Muscle layer of duodenum (tissue), 2 donors: Measurements from ENCODE around the gene PECR.

Experiments
- H3K27ac ChIP-seq: one replicate; pipeline ENCODE4 v1.7.0; 2013; ENCODE audit warnings: mild to moderate bottlenecking, low read length
- H3K27me3 ChIP-seq: one replicate; pipeline ENCODE4 v1.7.0; 2013; ENCODE audit warnings: low read depth, mild to moderate bottlenecking, control low read depth, low read length
- H3K36me3 ChIP-seq, 2 donors: one replicate each; pipeline ENCODE4 v1.7.0; 2013; ENCODE audit warnings: low read length in 2 of 2, control low read depth in 1 of 2, mild to moderate bottlenecking in 1 of 2; ENCODE audit not compliant: insufficient read depth in 2 of 2, control insufficient read depth in 1 of 2
- H3K4me1 ChIP-seq, 2 donors: one replicate each; pipeline ENCODE4 v1.7.0; 2013; ENCODE audit warnings: low read length in 2 of 2, mild to moderate bottlenecking in 2 of 2, control low read depth in 1 of 2, moderate library complexity in 1 of 2; ENCODE audit not compliant: insufficient read depth in 2 of 2, control insufficient read depth in 1 of 2
- H3K4me3 ChIP-seq, 2 donors: one replicate each; pipeline ENCODE4 v1.7.0; 2013; ENCODE audit warnings: low read length in 2 of 2, low read depth in 1 of 2, mild to moderate bottlenecking in 1 of 2
- H3K9me3 ChIP-seq, 2 donors: one replicate each; pipeline ENCODE4 v1.7.0; 2013; ENCODE audit warnings: low read length in 2 of 2, control low read depth in 1 of 2, mild to moderate bottlenecking in 1 of 2; ENCODE audit not compliant: control insufficient read depth in 1 of 2
- donor health status: healthy.

Gene PECR

GRCh38 chr2:216101109-216101508 is 19.5 kb upstream of the PECR start:
- H3K4me3 ChIP-seq, result no peak overlapping the region
- H3K27ac ChIP-seq, result no peak overlapping the region
- no peaks in the 10 kb centered on the region for H3K27me3 ChIP-seq
- no peaks in the 10 kb centered on the region for H3K4me1 ChIP-seq
- H3K9me3 ChIP-seq, result no peaks in the 10 kb centered on the region
- H3K36me3 ChIP-seq, result peaks cover 0 to 7% of the 10 kb centered on the region in 2 donors

- no peak overlapping the region for H3K27ac ChIP-seq
- H3K36me3 ChIP-seq, result peaks cover 0 to 7% of the 10 kb centered on the region in 2 donors
- H3K4me1 ChIP-seq, result no peaks in the 10 kb centered on the region
- no peaks in the 10 kb centered on the region for H3K9me3 ChIP-seq
- H3K27me3 ChIP-seq, result no peaks in the 10 kb centered on the region
- H3K4me3 ChIP-seq, result no peak overlapping the region
Observed at GRCh38 chr2:216098421-216099334, 17.1 kb upstream of the PECR start.

GRCh38 chr2:216094701-216095100 is 13.1 kb upstream of the PECR start:
- peaks cover 0 to under 1% of the 10 kb centered on the region in 2 donors for H3K36me3 ChIP-seq
- no peak overlapping the region for H3K4me3 ChIP-seq
- no peaks in the 10 kb centered on the region for H3K27me3 ChIP-seq
- H3K9me3 ChIP-seq, result no peaks in the 10 kb centered on the region
- H3K27ac ChIP-seq, result no peak overlapping the region
- no peaks in the 10 kb centered on the region for H3K4me1 ChIP-seq

GRCh38 chr2:216092646-216093045 is 11.0 kb upstream of the PECR start:
- H3K27ac ChIP-seq, result no peak overlapping the region

GRCh38 chr2:216090369-216090786 is 8.8 kb upstream of the PECR start:
- no peaks in the 10 kb centered on the region for H3K9me3 ChIP-seq
- H3K27me3 ChIP-seq, result no peaks in the 10 kb centered on the region
- H3K36me3 ChIP-seq, result no peaks in the 10 kb centered on the region
- no peak overlapping the region for H3K27ac ChIP-seq
- H3K4me1 ChIP-seq, result no peaks in the 10 kb centered on the region
- H3K4me3 ChIP-seq, result no peak overlapping the region

More at GRCh38 chr2:216092646-216093045, 11.0 kb upstream of the PECR start:
- H3K36me3 ChIP-seq, result no peaks in the 10 kb centered on the region
- no peaks in the 10 kb centered on the region for H3K27me3 ChIP-seq
- H3K4me3 ChIP-seq, result no peak overlapping the region
- no peaks in the 10 kb centered on the region for H3K9me3 ChIP-seq
- H3K4me1 ChIP-seq, result no peaks in the 10 kb centered on the region

GRCh38 chr2:216086207-216086893 is 4.7 kb upstream of the PECR start:
- Histone ChIP-seq H3K36me3 (no peaks in the 10 kb centered on the region), H3K27me3 (no peaks in the 10 kb centered on the region), H3K9me3 (no peaks in the 10 kb centered on the region), H3K4me3 (no peak overlapping the region), H3K4me1 (peaks cover 0 to 8% of the 10 kb centered on the region in 2 donors), H3K27ac (no peak overlapping the region)

- Histone ChIP-seq H3K27me3 (no peaks in the 10 kb centered on the region), H3K4me1 (peaks cover 0 to 17% of the 10 kb centered on the region in 2 donors), H3K27ac (no peak overlapping the region), H3K4me3 (no peak overlapping the region), H3K9me3 (no peaks in the 10 kb centered on the region), H3K36me3 (no peaks in the 10 kb centered on the region)
Observed at GRCh38 chr2:216084547-216084946, 2.9 kb upstream of the PECR start.

- peaks cover 0 to 17% of the 10 kb centered on the region in 2 donors for H3K4me1 ChIP-seq
- H3K4me3 ChIP-seq, result no peak overlapping the region
Observed at GRCh38 chr2:216083464-216084281, 2.1 kb upstream of the PECR start.

GRCh38 chr2:216082805-216083204 is 1.2 kb upstream of the PECR start:
- no peaks in the 10 kb centered on the region for H3K9me3 ChIP-seq
- H3K4me3 ChIP-seq, result no peak overlapping the region
- H3K27ac ChIP-seq, result no peak overlapping the region
- H3K36me3 ChIP-seq, result no peaks in the 10 kb centered on the region
- H3K4me1 ChIP-seq, result peaks cover 0 to 17% of the 10 kb centered on the region in 2 donors
- no peaks in the 10 kb centered on the region for H3K27me3 ChIP-seq

More at GRCh38 chr2:216083464-216084281, 2.1 kb upstream of the PECR start:
- no peaks in the 10 kb centered on the region for H3K9me3 ChIP-seq
- H3K27ac ChIP-seq, result no peak overlapping the region
- no peaks in the 10 kb centered on the region for H3K36me3 ChIP-seq
- H3K27me3 ChIP-seq, result no peaks in the 10 kb centered on the region

GRCh38 chr2:216082117-216082711 is 605 bp upstream of the PECR start:
- H3K4me3 ChIP-seq, result peak overlapping the region; percentile 82 to 89
- no peaks in the 10 kb centered on the region for H3K9me3 ChIP-seq
- no peak overlapping the region for H3K27ac ChIP-seq
- no peaks in the 10 kb centered on the region for H3K36me3 ChIP-seq
- H3K4me1 ChIP-seq, result peaks cover 0 to 17% of the 10 kb centered on the region in 2 donors
- H3K27me3 ChIP-seq, result no peaks in the 10 kb centered on the region
